Measurements from ENCODE around the gene TMEM258.

TMEM258 gene

DNA sequence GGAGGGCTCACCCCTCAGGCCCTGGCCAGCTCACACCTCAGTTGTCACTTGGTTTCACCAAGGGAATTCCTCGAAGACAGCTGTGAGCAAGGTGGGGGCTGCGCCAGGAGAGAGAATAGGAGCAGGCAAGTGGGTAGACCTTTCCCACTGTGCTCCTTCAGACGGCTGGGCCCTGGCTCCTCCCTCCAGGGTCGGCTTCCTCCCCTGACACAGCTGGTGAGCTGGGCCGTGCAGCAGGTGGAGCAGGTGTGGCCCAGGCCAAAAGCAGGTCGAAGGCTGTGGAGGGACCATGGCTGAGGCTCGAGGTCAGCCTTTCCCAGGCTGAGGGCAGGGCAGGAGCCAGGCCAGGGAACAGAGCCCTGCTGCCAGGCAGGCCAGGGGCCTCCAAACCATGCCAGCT, 52.4 kb downstream of the TMEM258 start:
- no peak for DNase-seq (ENCODE audit: low read depth)
- H3K4me3 ChIP-seq (replicated peaks; ENCODE audit: low read depth, low read length) = no peak overlapping the region
- TF ChIP-seq, protein P1, sequence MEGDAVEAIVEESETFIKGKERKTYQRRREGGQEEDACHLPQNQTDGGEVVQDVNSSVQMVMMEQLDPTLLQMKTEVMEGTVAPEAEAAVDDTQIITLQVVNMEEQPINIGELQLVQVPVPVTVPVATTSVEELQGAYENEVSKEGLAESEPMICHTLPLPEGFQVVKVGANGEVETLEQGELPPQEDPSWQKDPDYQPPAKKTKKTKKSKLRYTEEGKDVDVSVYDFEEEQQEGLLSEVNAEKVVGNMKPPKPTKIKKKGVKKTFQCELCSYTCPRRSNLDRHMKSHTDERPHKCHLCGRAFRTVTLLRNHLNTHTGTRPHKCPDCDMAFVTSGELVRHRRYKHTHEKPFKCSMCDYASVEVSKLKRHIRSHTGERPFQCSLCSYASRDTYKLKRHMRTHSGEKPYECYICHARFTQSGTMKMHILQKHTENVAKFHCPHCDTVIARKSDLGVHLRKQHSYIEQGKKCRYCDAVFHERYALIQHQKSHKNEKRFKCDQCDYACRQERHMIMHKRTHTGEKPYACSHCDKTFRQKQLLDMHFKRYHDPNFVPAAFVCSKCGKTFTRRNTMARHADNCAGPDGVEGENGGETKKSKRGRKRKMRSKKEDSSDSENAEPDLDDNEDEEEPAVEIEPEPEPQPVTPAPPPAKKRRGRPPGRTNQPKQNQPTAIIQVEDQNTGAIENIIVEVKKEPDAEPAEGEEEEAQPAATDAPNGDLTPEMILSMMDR (IDR thresholded peaks at IDR 0.05; ENCODE audit: low read length, missing control alignments) = no peak

DNA sequence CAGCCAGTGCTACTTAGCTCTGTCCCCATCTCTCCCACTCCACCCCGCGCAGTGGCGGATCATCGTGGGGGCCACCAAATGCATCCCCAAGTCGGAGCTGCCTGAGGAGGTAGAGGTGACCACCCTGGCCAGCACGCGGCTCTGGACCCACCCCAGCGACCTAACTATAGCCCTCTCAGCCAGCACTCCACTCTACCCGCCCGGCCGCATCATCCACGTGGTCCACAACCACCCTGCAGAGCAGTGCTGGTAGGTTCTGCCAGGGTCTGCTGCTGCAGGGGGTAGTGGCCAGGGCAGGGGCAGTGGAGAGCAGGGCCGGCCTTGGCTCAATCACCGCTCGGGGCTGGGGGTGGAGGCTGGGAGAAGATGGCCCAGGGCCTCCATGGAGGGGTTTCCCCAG, 53.0 kb downstream of the TMEM258 start:
- no peak for DNase-seq (ENCODE audit: low read depth)
- H3K4me3 ChIP-seq (replicated peaks; ENCODE audit: low read depth, low read length) = no peak overlapping the region
- TF ChIP-seq, protein P1 (IDR thresholded peaks at IDR 0.05; ENCODE audit: low read length, missing control alignments) = no peak
